ENCODE results near the gene B4GALT7.
"Not testable (repeated sequence)": the region's sequence is repeated elsewhere in the genome, so short reads cannot be mapped to it uniquely, and the experiment has no call there.

Gene B4GALT7

DNA sequence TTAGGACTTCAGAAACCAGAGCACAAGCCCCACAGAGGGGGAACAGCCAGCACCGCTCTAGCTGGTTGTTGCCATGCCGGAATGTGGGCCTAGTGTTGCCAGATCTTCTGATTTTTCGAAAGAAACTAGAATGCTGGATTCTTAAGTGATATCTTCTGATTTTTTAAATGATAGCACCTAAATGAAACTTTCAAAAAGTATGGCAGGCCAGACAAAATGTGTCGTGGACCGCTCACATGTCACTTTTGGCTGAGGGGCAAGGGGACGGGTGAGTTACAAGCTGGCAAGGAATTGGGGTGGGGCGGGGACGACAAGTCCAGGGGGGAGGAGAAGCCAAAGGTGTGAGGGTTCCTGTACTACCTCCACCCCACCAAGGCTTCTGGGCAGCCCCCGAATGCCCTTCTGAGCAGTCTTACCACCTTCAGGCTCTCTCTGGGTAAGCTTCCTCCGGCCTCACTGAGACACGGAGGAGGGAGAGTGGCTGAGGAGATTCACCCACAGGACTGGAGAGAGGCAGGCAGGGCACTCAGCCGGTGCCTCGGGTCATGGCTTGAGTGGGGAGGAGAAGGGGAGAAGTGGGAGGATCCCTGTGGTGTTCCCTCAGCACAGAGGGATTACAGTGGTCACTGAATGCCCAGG lies 10.3 kb downstream of the B4GALT7 start:
- no peak for DNase-seq

DNA sequence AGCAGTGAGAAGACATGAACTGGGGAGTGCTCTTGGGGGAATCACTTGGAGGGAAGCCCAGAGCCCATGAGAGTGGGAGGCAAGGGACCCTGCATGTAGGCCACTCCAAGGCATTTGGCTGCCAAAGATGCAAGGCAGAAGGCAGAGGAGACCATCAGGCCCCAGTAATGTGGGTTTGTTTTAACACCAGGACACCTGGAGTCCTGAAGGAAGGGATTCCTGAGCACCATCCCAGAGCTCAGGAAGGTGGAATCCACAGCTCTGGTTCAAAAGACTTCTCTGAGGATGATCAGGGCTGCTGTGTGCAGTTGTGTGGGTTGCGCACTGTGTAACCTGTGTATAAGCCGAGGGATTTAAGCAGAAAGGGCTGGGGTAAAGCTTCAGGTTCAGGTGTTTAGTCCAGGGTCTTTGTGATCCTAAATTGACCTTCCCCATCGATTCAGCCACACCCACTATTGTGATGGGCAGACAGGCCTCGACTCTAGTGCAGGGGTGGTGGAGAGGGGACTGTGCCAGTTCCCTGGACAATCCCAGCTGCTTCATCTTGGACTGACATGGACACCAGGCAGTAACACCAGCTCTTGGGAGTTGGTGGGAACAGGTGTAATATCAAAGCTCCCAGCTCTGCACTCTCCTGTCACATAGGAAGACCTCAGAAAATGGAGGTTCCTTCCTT lies 11.0 kb downstream of the B4GALT7 start:
- DNase-seq: no peak

DNA sequence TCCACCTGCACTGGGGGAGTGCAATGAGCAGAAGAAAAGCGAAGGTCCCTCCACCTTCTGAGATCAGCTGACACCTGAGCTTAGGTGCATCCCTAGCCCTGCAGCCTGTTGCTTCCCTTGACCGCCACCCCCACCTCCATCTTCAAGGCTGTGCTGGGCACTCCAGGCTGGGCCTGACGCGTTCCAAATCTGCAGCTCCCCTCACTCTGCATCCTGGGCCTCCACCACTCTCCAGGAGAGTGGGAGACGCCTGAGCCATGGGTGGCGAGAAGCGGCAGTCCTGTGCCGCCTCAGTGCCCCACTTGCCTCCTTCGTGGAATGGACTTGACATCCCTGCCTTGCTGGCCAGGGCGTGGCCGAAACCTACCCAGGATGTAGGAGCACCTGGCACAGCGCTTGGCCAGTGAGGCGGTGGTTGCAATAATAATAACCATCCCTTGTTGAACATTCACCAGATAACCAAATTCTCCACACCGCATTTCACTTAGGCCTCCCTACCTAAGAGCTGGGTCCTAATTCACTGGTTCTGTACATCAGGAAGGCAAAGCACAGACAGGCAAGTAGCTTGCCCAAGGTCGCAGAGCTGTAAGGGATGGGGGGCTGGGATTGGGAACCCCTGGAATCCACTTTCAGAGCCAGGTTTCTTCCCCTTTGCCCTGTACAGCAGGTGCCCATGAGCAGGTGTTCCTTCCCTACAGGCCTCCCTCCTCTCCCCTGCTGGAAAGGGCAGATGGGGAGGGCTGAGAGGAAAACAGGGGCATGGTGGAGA lies 11.7 kb downstream of the B4GALT7 start:
- no peak for DNase-seq

DNA sequence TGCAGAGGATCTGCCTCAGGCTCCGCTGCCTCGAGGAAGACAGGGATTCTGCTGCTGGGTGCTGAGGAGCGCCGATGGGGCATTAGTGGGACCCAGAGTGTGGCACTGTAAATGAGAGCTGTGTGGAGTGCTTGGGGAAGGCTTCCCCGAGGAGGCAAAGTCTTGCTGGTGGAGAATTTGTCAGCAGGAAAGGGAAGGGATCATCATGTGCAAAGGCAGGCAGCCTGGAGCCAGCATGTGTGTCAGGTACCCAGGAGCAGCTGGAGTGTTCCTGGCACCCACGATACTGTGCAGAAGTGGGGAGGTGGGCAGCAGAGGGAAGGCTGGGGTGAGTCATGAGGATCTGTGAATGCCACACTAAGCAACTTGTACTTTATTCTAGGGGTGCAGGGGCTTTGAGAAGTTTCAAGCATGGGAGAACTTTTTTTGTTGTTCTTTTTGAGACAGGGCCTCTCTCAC lies 12.3 kb downstream of the B4GALT7 start:
- no peak for DNase-seq

DNA sequence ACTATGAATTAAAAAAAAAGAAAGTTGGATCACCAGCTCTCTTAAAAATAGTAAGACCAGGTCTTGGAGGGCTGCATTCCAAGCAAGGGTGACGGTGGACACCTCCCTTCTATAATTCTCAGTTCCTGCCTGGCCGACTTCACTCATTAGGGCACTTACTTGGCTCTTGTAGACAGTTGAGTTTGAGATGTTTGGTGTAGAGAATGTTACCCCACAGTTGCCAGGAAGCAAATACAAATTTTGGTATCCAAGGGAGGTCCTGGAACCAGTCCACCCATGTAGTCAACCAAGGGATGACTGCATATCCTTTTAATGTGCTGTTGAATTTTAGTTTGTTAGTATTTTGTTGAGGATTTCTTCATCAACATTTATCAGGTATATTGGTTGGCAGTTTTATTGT lies 20.6 kb downstream of the B4GALT7 start:
- no peak for DNase-seq

DNA sequence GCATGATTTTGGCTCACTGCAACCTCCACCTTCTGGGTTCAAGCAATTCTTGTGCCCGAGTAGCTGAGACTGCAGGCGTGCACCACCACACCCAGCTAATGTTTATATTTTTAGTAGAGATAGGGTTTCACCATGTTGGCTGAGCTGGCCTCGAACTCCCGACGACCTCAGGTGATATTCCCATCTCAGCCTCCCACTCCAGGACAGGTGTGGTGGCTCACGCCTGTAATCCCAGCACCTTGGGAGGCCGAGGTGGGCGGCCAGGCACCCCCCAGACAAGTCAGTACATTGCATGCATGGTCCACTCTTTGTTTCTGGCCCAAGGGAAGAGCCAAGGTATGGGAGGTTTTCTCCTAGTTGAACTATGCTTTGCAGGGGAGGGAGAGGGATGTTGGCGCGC lies 24.2 kb downstream of the B4GALT7 start:
- DNase-seq: not testable (repeated sequence)

DNA sequence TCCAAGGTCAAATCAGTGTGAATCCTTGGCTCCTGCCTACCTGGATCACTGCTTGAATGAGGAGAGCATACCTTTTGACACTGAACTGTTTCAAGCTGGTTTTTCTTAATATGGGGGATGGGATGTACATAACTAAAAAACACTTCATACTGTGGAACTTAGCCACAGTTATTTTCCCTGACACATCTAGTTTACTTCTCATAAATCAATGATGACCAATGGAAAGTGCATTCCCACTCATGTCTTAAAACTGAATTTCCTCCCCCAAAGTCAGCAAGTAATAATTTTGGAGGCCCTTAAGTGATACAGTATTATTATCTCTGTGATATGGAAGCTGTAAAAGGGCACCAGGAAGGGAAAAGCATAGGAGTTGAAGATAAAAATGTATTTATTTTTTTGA lies 30.3 kb downstream of the B4GALT7 start:
- not testable (repeated sequence) for DNase-seq

DNA sequence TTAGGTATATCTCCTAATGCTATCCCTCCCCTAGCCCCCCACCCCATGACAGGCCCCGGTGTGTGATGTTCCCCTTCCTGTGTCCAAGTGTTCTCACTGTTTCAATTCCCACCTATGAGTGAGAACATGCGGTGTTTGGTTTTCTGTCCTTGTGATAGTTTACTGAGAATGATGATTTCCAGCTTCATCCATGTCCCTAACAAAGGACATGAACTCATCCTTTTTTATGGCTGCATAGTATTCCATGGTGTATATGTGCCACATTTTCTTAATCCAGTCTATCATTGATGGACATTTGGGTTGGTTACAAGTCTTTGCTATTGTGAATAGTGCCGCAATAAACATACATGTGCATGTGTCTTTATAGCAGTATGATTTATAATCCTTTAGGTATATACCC lies 35.0 kb downstream of the B4GALT7 start:
- not testable (repeated sequence) for DNase-seq

DNA sequence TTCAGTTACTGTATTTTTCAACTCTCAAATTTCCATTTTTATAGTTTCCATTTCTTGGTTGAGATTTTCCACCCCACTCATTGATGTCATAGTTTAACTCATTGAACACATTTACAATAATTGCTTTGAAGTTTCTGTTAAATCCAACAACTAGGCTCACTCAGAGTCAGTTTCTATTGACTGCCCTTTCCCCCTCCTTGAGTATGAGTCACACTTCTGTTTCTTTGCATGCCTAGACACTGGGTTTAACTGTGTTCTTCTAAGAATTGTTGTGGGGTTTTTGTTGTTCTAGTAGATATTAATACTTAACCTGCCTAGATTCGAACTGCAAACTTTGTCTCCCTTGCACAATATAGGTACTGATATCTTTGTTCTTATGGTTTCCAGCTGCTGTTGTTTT lies 45.5 kb downstream of the B4GALT7 start:
- not testable (repeated sequence) for DNase-seq

DNA sequence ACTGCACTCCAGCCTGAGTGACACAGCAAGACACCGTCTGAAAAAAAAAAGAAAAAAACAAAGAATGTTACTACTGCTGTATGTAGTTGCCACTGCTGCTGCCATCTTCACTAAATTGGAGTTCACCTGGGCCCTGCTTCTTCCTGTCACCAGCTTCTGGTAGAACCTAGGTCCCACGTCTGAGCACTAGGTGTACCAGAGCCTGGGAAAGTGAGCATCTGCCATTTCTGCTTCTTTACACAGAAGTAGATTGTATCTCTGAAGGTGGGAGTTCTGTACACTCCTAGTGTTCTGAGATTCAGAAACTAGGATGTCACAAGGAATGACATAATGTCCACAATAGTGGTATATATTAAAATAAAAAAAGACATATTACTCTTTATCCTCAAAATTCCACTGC lies 51.3 kb downstream of the B4GALT7 start:
- DNase-seq: not testable (repeated sequence)

DNA sequence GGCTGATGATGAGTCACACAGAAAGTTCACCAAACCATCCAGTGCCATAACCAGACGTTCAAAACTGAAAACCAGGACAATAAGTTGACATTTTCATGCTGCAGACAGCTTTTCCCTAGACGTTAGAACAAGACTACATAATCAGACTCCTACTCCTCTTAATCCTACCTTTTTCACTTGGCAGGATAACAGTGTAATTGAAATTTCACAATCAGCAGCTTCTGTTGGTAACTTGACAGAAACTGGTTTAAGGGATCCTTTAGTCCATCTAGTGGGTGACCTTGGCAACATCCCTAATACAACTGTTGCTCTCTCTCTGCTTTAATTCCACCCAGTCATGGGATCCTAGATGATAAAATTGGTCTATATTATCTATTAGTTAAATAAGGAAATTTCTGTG lies 57.9 kb downstream of the B4GALT7 start:
- not testable (repeated sequence) for DNase-seq

DNA sequence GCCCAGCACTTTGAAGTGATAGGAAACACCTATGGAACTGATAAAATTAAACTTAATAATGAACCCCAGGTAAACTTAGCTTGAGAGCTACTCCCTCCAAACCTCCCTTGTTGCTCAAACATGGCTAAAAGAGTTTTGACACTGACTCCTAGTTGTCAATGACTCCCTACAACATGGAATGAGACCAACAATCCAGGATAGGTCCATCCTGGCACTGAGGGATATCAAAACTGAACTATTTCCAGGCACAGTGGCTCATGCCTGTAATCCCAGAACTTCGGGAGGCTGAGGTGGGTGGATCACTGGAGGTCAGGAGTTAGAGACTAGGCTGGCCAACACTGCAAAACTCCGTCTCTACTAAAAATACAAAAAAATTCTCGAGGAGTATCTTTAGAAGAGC lies 58.6 kb downstream of the B4GALT7 start:
- not testable (repeated sequence) for DNase-seq

All from CD4-positive, alpha-beta T cell treated with Interleukin-21 for 1 hour (primary cell).